ENCODE measurements around the gene DRD3. TPM values are rescaled to one million over a fixed set of nuclear protein-coding genes. Genes with fewer than 3 reads are reported as not detected.

The DRD3 gene
- total and polyA plus RNA-seq, 2 donors (not counting 3 experiments of a cell fraction or from before 2014, with no cell fraction given), result not detected

DNA sequence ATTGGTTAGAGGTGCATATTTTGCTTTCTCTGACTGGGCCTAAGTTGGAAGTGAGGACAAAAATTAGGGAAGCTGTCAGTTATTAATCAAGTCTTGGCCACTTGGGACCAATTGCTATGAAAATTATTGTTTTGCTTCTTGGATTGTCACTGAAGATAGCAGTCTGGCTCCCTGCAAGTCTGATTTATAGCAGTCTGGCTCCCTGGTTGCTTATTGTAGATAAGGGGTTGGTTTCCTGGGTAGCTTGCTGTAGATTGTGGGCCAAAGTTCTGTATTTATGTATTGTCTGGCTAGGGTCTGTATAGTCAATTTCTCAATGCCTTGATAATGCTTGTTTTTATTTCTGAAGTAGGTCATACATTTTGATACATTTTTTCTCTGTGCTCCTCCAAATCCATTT lies 13.3 kb upstream of the DRD3 start:
- no peaks in the 10 kb centered on the region for H3K9me3 ChIP-seq (replicated peaks; ENCODE audit: control insufficient read depth, insufficient read depth, low read length)
- POLR2A ChIA-PET, result no interaction called here
- CTCF ChIA-PET, result interaction anchor here (1.3 kb wide), 1 partner anchor 36 kb away, joined by 5 read pairs; no protein-coding TSS in a partner anchor
- H3K27ac ChIP-seq (ENCODE audit: insufficient read depth, low read depth, low read length), result no peak overlapping the region
- intact Hi-C loops (cut with micrococcal nuclease), result no loop called here
- no peak for TF ChIP-seq MYC (IDR thresholded peaks at IDR 0.05; ENCODE audit: low read depth, low read length)
- TF ChIP-seq MAX (IDR thresholded peaks at IDR 0.05; ENCODE audit: insufficient read depth, insufficient read length), result no peak
- TF ChIP-seq POLR2AphosphoS5 (IDR thresholded peaks at IDR 0.05; ENCODE audit: insufficient read depth, low read depth, low read length), result no peak
- no peak for TF ChIP-seq JUN (IDR thresholded peaks at IDR 0.05; ENCODE audit: borderline replicate concordance, insufficient read depth, insufficient read length, low read depth)
- H3K9me1 ChIP-seq (replicated peaks; ENCODE audit: control insufficient read depth, extremely low read depth, insufficient read depth, low read length), result no peaks in the 10 kb centered on the region
- no peaks in the 10 kb centered on the region for H3K4me1 ChIP-seq (ENCODE audit: control insufficient read depth, extremely low read depth, insufficient read depth, low read length)
- no peaks in the 10 kb centered on the region for H4K20me1 ChIP-seq (replicated peaks; ENCODE audit: control insufficient read depth, extremely low read depth, insufficient read depth, low read length)
- peaks cover 0 to 3% of the 10 kb centered on the region in 2 experiments for H3K27me3 ChIP-seq (ENCODE audit: control insufficient read depth in 2 of 2, insufficient read depth in 2 of 2, low read length in 2 of 2)
- H3K36me3 ChIP-seq (ENCODE audit: control insufficient read depth in 2 of 2, extremely low read depth in 1 of 2, insufficient read depth in 2 of 2, low read length in 2 of 2), result no peaks in the 10 kb centered on the region
- dilution Hi-C loops (cut with MboI; ENCODE audit: extremely low pct_ligation_motif_present, low sequenced_read_pairs), result no loop called here
- H3K4me3 ChIP-seq (replicated peaks in 1 of 3; ENCODE audit: insufficient read depth in 1 of 3, low read depth in 1 of 3, low read length in 3 of 3), result no peak overlapping the region
- BruUV-seq (replicated peaks), result no TSS peak
- H3K9ac ChIP-seq (replicated peaks; ENCODE audit: extremely low read depth, insufficient read depth, low read length), result no peak overlapping the region
- DNase-seq (ENCODE audit: low read depth, low spot score) (no peak), FAIRE-seq (no peak)
- no peak overlapping the region for H3K4me2 ChIP-seq (ENCODE audit: insufficient read depth, low read length)
- no peak overlapping the region for H2AFZ ChIP-seq (ENCODE audit: low read depth, low read length)
- no peaks in the 10 kb centered on the region for H3K79me2 ChIP-seq (ENCODE audit: control insufficient read depth, insufficient read depth, low read length)

DNA sequence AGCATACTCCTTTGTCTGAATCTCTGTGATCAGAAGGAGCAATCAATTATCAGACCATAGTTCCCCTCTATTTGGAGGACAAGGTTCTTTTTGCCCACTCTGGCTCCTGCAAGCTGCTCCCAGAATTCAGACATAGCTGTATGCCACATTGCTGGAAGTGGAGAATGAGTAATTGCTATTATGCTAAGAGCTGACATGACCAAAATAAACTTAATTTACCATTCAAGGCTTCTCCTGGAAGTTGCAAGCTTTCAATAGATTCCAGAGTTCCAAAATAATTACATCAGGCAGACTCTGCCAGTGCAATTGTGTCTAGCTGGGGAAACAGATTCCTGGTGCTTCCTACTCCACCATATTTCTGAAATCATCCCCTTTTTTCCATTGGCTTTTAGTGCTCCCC lies 7.6 kb upstream of the DRD3 start:
- Histone ChIP-seq H3K4me3 (replicated peaks in 1 of 3; ENCODE audit: insufficient read depth in 1 of 3, low read depth in 1 of 3, low read length in 3 of 3) (no peak overlapping the region), H3K9me3 (replicated peaks; ENCODE audit: control insufficient read depth, insufficient read depth, low read length) (no peaks in the 10 kb centered on the region), H3K9ac (replicated peaks; ENCODE audit: extremely low read depth, insufficient read depth, low read length) (no peak overlapping the region), H3K9me1 (replicated peaks; ENCODE audit: control insufficient read depth, extremely low read depth, insufficient read depth, low read length) (no peaks in the 10 kb centered on the region), H3K79me2 (ENCODE audit: control insufficient read depth, insufficient read depth, low read length) (no peaks in the 10 kb centered on the region), H3K27ac (ENCODE audit: insufficient read depth, low read depth, low read length) (no peak overlapping the region), H3K27me3 (ENCODE audit: control insufficient read depth in 2 of 2, insufficient read depth in 2 of 2, low read length in 2 of 2) (peaks cover 3 to 18% of the 10 kb centered on the region in 2 experiments), H3K4me2 (ENCODE audit: insufficient read depth, low read length) (no peak overlapping the region), H2AFZ (ENCODE audit: low read depth, low read length) (no peak overlapping the region), H4K20me1 (replicated peaks; ENCODE audit: control insufficient read depth, extremely low read depth, insufficient read depth, low read length) (no peaks in the 10 kb centered on the region), H3K4me1 (ENCODE audit: control insufficient read depth, extremely low read depth, insufficient read depth, low read length) (no peaks in the 10 kb centered on the region), H3K36me3 (ENCODE audit: control insufficient read depth in 2 of 2, extremely low read depth in 1 of 2, insufficient read depth in 2 of 2, low read length in 2 of 2) (no peaks in the 10 kb centered on the region)
- TF ChIP-seq, protein P1, sequence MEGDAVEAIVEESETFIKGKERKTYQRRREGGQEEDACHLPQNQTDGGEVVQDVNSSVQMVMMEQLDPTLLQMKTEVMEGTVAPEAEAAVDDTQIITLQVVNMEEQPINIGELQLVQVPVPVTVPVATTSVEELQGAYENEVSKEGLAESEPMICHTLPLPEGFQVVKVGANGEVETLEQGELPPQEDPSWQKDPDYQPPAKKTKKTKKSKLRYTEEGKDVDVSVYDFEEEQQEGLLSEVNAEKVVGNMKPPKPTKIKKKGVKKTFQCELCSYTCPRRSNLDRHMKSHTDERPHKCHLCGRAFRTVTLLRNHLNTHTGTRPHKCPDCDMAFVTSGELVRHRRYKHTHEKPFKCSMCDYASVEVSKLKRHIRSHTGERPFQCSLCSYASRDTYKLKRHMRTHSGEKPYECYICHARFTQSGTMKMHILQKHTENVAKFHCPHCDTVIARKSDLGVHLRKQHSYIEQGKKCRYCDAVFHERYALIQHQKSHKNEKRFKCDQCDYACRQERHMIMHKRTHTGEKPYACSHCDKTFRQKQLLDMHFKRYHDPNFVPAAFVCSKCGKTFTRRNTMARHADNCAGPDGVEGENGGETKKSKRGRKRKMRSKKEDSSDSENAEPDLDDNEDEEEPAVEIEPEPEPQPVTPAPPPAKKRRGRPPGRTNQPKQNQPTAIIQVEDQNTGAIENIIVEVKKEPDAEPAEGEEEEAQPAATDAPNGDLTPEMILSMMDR (IDR thresholded peaks at IDR 0.05; ENCODE audit: extremely low read depth in 1 of 2, insufficient read depth in 1 of 2, low read depth in 1 of 2, low read length in 2 of 2), result no peak
- no peak for TF ChIP-seq POLR2A (IDR thresholded peaks at IDR 0.05; ENCODE audit: low read depth, low read length)
- no peak for TF ChIP-seq MAX (IDR thresholded peaks at IDR 0.05; ENCODE audit: insufficient read depth, insufficient read length)
- no peak for TF ChIP-seq POLR2AphosphoS5 (IDR thresholded peaks at IDR 0.05; ENCODE audit: insufficient read depth, low read depth, low read length)
- no peak for TF ChIP-seq GATA2 (IDR thresholded peaks at IDR 0.05; ENCODE audit: insufficient read depth, insufficient read length, low read depth, low read length)
- no peak for TF ChIP-seq JUN (IDR thresholded peaks at IDR 0.05; ENCODE audit: borderline replicate concordance, insufficient read depth, insufficient read length, low read depth)
- TF ChIP-seq EZH2 (IDR thresholded peaks at IDR 0.05; ENCODE audit: borderline replicate concordance, low read depth, low read length, severe bottlenecking), result no peak
- no peak for TF ChIP-seq FOS (IDR thresholded peaks at IDR 0.05; ENCODE audit: borderline replicate concordance, insufficient read depth, low read length)
- TF ChIP-seq MYC (IDR thresholded peaks at IDR 0.05; ENCODE audit: low read depth, low read length), result no peak
- FAIRE-seq (no peak), DNase-seq (ENCODE audit: low read depth, low spot score) (no peak)
- intact Hi-C loops (cut with micrococcal nuclease), result no loop called here
- ChIA-PET CTCF (no interaction called here), POLR2A (no interaction called here)
- dilution Hi-C loops (cut with MboI; ENCODE audit: extremely low pct_ligation_motif_present, low sequenced_read_pairs), result no loop called here
- BruUV-seq (replicated peaks), result no TSS peak
